Measurements from ENCODE around the gene SULT1C3.

SULT1C3 gene

GRCh38 chr2:108223573-108223972, 16.2 kb upstream of the SULT1C3 start:
- POLR2A ChIA-PET, result no interaction called here
- TF ChIP-seq L3MBTL2 (conservative IDR thresholded peaks at IDR 0.05), result no peak
- no peak for TF ChIP-seq FOXM1 (IDR thresholded peaks at IDR 0.05; ENCODE audit: borderline replicate concordance)
- TF ChIP-seq SUZ12 (IDR thresholded peaks at IDR 0.05), result no peak
- no peak for TF ChIP-seq HDGF (IDR thresholded peaks at IDR 0.05; ENCODE audit: borderline replicate concordance)
- no peak for TF ChIP-seq ZNF384 (IDR thresholded peaks at IDR 0.05)
- TF ChIP-seq PKNOX1 (IDR thresholded peaks at IDR 0.05), result no peak
- no peak for TF ChIP-seq BHLHE40 (IDR thresholded peaks at IDR 0.05; ENCODE audit: borderline replicate concordance)
- TF ChIP-seq SP1 (IDR thresholded peaks at IDR 0.05), result no peak
- TF ChIP-seq ELF4 (IDR thresholded peaks at IDR 0.05), result no peak
- TF ChIP-seq NFRKB (IDR thresholded peaks at IDR 0.05), result no peak
- no peak for TF ChIP-seq TARDBP (IDR thresholded peaks at IDR 0.05)
- no peak for TF ChIP-seq FOXA1 (IDR thresholded peaks at IDR 0.05)
- TF ChIP-seq CTBP1 (IDR thresholded peaks at IDR 0.05; ENCODE audit: borderline replicate concordance), result no peak
- CTCF ChIA-PET, result no interaction called here
- DNase-seq (ENCODE audit: extremely low spot score), result no peak

DNA sequence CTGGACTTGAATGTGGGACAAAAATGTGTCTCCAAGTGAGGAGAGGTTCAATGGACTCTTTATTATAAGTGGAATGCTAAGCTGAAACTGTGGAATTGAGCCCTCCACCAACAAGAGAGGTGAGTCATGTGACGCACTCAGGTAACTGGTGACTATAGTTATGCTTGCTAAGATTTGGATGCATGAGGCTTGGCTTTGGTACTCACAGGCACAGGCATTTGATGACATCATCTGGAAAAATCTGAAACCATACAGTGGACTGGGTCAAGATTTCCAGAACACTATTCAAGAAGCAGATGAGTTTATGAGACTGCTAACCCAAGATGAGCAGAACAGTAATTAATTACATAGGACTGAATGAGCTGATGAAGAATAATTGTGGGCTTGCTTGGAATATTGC, 15.7 kb upstream of the SULT1C3 start:
- CTCF ChIA-PET, result no interaction called here
- DNase-seq (ENCODE audit: extremely low spot score), result no peak
- POLR2A ChIA-PET, result no interaction called here
- TF ChIP-seq BHLHE40 (IDR thresholded peaks at IDR 0.05; ENCODE audit: borderline replicate concordance), result no peak
- TF ChIP-seq L3MBTL2 (conservative IDR thresholded peaks at IDR 0.05), result no peak
- no peak for TF ChIP-seq ZNF384 (IDR thresholded peaks at IDR 0.05)
- TF ChIP-seq LEF1 (IDR thresholded peaks at IDR 0.05; ENCODE audit: borderline replicate concordance), result no peak
- TF ChIP-seq NFRKB (IDR thresholded peaks at IDR 0.05), result no peak
- TF ChIP-seq FOXM1 (IDR thresholded peaks at IDR 0.05; ENCODE audit: borderline replicate concordance), result no peak
- no peak for TF ChIP-seq PKNOX1 (IDR thresholded peaks at IDR 0.05)

DNA sequence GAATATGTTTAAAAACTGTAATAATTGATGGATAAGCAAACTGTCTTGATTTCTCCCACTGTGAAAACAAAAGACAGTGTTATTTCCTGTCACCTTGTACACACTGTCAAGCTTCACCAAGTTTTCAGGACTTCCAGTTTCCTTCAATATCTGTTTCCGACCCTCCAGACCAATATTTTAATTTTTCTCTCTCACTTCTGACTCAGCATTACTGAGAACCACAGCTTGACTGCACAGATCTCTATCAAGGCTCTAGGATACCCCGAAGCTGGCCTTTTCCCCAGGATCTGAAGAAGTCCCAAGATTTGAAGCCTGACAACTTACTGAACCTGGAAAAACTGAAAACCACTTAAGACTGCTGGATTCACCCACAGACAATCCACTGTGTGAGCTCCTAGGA, 13.2 kb upstream of the SULT1C3 start:
- no peak for TF ChIP-seq NFRKB (IDR thresholded peaks at IDR 0.05)
- TF ChIP-seq FOXM1 (IDR thresholded peaks at IDR 0.05; ENCODE audit: borderline replicate concordance), result no peak
- TF ChIP-seq TARDBP (IDR thresholded peaks at IDR 0.05), result no peak
- TF ChIP-seq SP1 (IDR thresholded peaks at IDR 0.05), result no peak
- TF ChIP-seq BHLHE40 (IDR thresholded peaks at IDR 0.05; ENCODE audit: borderline replicate concordance), result no peak
- TF ChIP-seq ZNF384 (IDR thresholded peaks at IDR 0.05), result no peak
- DNase-seq (ENCODE audit: extremely low spot score), result no peak
- CTCF ChIA-PET, result no interaction called here
- POLR2A ChIA-PET, result no interaction called here

- POLR2A ChIA-PET, result interaction anchor here (1.0 kb wide), 1 partner anchor 13 kb away, joined by 3 read pairs; no protein-coding TSS in a partner anchor
- TF ChIP-seq FOXM1 (IDR thresholded peaks at IDR 0.05; ENCODE audit: borderline replicate concordance), result no peak
- no peak for TF ChIP-seq PKNOX1 (IDR thresholded peaks at IDR 0.05)
- no peak for TF ChIP-seq CTBP1 (IDR thresholded peaks at IDR 0.05; ENCODE audit: borderline replicate concordance)
- no peak for TF ChIP-seq BHLHE40 (IDR thresholded peaks at IDR 0.05; ENCODE audit: borderline replicate concordance)
- no peak for TF ChIP-seq SUZ12 (IDR thresholded peaks at IDR 0.05)
- TF ChIP-seq TARDBP (IDR thresholded peaks at IDR 0.05), result no peak
- TF ChIP-seq FOXA1 (IDR thresholded peaks at IDR 0.05), result no peak
- TF ChIP-seq FOXK2 (IDR thresholded peaks at IDR 0.05), result no peak
- TF ChIP-seq LEF1 (IDR thresholded peaks at IDR 0.05; ENCODE audit: borderline replicate concordance), result no peak
- no peak for TF ChIP-seq NFRKB (IDR thresholded peaks at IDR 0.05)
- no peak for TF ChIP-seq L3MBTL2 (conservative IDR thresholded peaks at IDR 0.05)
- TF ChIP-seq HDGF (IDR thresholded peaks at IDR 0.05; ENCODE audit: borderline replicate concordance), result no peak
- no peak for TF ChIP-seq SP1 (IDR thresholded peaks at IDR 0.05)
- TF ChIP-seq ELF4 (IDR thresholded peaks at IDR 0.05), result no peak
- TF ChIP-seq ZNF384 (IDR thresholded peaks at IDR 0.05), result no peak
- TF ChIP-seq ARNT (IDR thresholded peaks at IDR 0.05), result no peak
- CTCF ChIA-PET, result interaction anchor here (0.6 kb wide), 1 partner anchor 308 kb away, joined by 3 read pairs; no protein-coding TSS in a partner anchor
- no peak for DNase-seq (ENCODE audit: extremely low spot score)
Measured at GRCh38 chr2:108228006-108228405, 11.8 kb upstream of the SULT1C3 start.

DNA sequence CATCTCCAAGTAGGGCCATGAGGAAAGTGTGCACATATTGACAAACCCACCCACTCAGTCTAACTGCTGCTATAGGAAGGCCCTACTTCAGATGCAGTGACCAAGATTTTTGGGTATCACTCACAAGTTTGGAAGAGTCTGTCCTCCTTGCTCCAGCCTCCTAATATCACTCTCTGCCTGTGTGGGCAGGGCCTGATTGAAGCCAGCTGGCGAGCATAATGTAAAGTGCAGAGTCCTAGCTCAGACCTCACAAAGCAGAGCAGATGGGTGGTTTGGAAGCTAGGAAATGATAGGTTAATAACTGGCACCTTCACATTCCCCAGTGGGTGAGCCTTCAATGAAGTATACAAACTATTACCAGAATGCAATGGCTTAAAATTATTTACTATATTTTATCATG, 11.2 kb upstream of the SULT1C3 start:
- CTCF ChIA-PET, result no interaction called here
- TF ChIP-seq FOXM1 (IDR thresholded peaks at IDR 0.05; ENCODE audit: borderline replicate concordance), result no peak
- no peak for TF ChIP-seq FOXK2 (IDR thresholded peaks at IDR 0.05)
- TF ChIP-seq ZNF384 (IDR thresholded peaks at IDR 0.05), result no peak
- TF ChIP-seq HDGF (IDR thresholded peaks at IDR 0.05; ENCODE audit: borderline replicate concordance), result no peak
- no peak for TF ChIP-seq ARNT (IDR thresholded peaks at IDR 0.05)
- no peak for TF ChIP-seq SP1 (IDR thresholded peaks at IDR 0.05)
- no peak for TF ChIP-seq ELF4 (IDR thresholded peaks at IDR 0.05)
- no peak for TF ChIP-seq FOXA1 (IDR thresholded peaks at IDR 0.05)
- no peak for TF ChIP-seq SUZ12 (IDR thresholded peaks at IDR 0.05)
- POLR2A ChIA-PET, result no interaction called here
- no peak for DNase-seq (ENCODE audit: extremely low spot score)

DNA sequence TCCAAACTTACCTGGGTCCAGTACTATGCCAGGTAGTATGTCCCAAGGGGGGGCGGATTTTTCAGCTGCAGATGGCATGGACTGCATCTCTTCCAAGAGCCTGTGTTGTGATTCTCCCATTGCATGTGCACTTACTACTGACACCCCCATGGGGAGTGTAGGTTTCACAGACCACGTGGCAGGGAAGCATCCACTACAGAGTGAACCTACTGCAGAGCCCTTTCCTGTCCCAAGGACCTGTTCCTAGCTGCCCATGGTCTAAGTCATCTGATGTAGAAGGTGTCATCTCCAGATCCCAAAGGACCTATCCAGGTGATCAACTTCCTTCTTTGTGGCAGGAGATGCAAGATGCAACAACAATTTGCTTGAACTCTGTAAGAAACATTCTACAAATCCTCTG, 9.9 kb upstream of the SULT1C3 start:
- ChIA-PET POLR2A (no interaction called here), CTCF (no interaction called here)
- TF ChIP-seq ARNT (IDR thresholded peaks at IDR 0.05), result no peak
- DNase-seq (ENCODE audit: extremely low spot score), result no peak

DNA sequence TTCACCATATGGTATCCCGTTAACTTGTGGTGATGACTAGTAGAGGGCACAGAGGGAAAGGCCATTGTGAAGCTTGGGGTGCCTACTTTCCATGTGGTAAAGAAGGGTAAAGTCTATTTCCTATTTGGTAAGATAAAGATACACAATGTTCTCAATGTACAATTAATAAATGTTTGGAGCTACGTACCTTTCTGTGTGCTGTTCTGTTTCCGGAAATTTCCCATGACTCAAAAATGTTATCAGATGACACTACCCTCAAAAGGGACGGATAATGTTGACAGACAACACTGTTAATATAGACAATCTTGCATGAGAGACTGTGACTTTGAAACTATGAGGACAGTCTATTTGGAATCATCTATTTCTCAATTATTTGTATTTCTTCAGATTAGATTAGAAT, 4.2 kb upstream of the SULT1C3 start:
- no peak for DNase-seq (ENCODE audit: extremely low spot score)
- TF ChIP-seq NFRKB (IDR thresholded peaks at IDR 0.05) (no peak), PKNOX1 (IDR thresholded peaks at IDR 0.05) (no peak), ELF4 (IDR thresholded peaks at IDR 0.05) (no peak), LEF1 (IDR thresholded peaks at IDR 0.05; ENCODE audit: borderline replicate concordance) (no peak), ZNF384 (IDR thresholded peaks at IDR 0.05) (no peak), HDGF (IDR thresholded peaks at IDR 0.05; ENCODE audit: borderline replicate concordance) (no peak), FOXM1 (IDR thresholded peaks at IDR 0.05; ENCODE audit: borderline replicate concordance) (no peak), L3MBTL2 (conservative IDR thresholded peaks at IDR 0.05) (no peak), CTBP1 (IDR thresholded peaks at IDR 0.05; ENCODE audit: borderline replicate concordance) (no peak), ARNT (IDR thresholded peaks at IDR 0.05) (no peak), SP1 (IDR thresholded peaks at IDR 0.05) (no peak), FOXK2 (IDR thresholded peaks at IDR 0.05) (no peak), SUZ12 (IDR thresholded peaks at IDR 0.05) (no peak), FOXA1 (IDR thresholded peaks at IDR 0.05) (no peak), TARDBP (IDR thresholded peaks at IDR 0.05) (no peak), BHLHE40 (IDR thresholded peaks at IDR 0.05; ENCODE audit: borderline replicate concordance) (no peak)
- ChIA-PET POLR2A (no interaction called here), CTCF (no interaction called here)

All from HEK293T (cell line).